Nephron (organoid): Measurements from ENCODE around the gene SBF2.

Experiments used
- H3K27ac Mint-ChIP-seq, 3 experiments: 2 replicates each; pipeline ENCODE4 v1.8.0; 2020; ENCODE audit warnings: mixed read lengths in 3 of 3, mild to moderate bottlenecking in 2 of 3, moderate library complexity in 1 of 3
- H3K27me3 Mint-ChIP-seq: 2 replicates; pipeline ENCODE4 v1.8.0; 2021; ENCODE audit warnings: low read depth, mild to moderate bottlenecking, moderate library complexity, mixed read lengths
- H3K36me3 Mint-ChIP-seq: 2 replicates; pipeline ENCODE4 v1.8.0; 2020; ENCODE audit warnings: low read depth, mixed read lengths
- H3K4me1 Mint-ChIP-seq: 2 replicates; pipeline ENCODE4 v1.8.0; 2020; ENCODE audit warnings: mixed read lengths
- H3K4me3 Mint-ChIP-seq, 3 experiments: 2 replicates each; pipeline ENCODE4 v1.8.0; 2020; ENCODE audit warnings: mild to moderate bottlenecking in 3 of 3, mixed read lengths in 3 of 3, moderate library complexity in 2 of 3
- H3K9me3 Mint-ChIP-seq: 2 replicates; pipeline ENCODE4 v1.8.0; 2020; ENCODE audit warnings: mixed read lengths
- CTCF ChIP-seq, 3 experiments: fragments of 200-600 bp; sonication (generic); IDR thresholded peaks; one replicate each; pipeline ENCODE4 v1.5.0; 2021; ENCODE audit warnings: antibody characterized with exemption in 3 of 3; ENCODE audit not compliant: unreplicated experiment in 3 of 3

The SBF2 gene

GRCh38 chr11:10282117-10282516 is 11.9 kb downstream of the SBF2 start:
- Mint-ChIP-seq H3K9me3 (no peaks in the 10 kb centered on the region), H3K4me3 (no peak overlapping the region), H3K36me3 (peaks cover 4% of the 10 kb centered on the region)

GRCh38 chr11:10275714-10276113 is 18.3 kb downstream of the SBF2 start:
- no peaks in the 10 kb centered on the region for H3K9me3 Mint-ChIP-seq

More at GRCh38 chr11:10282117-10282516, 11.9 kb downstream of the SBF2 start:
- no peaks in the 10 kb centered on the region for H3K4me1 Mint-ChIP-seq
- H3K27ac Mint-ChIP-seq, result no peak overlapping the region
- no peak for TF ChIP-seq CTCF (IDR thresholded peaks at IDR 0.05; ENCODE audit: unreplicated experiment in 3 of 3)
- H3K27me3 Mint-ChIP-seq, result no peaks in the 10 kb centered on the region

GRCh38 chr11:10274726-10275125 is 19.3 kb downstream of the SBF2 start:
- Mint-ChIP-seq H3K27ac (no peak overlapping the region), H3K36me3 (no peaks in the 10 kb centered on the region), H3K27me3 (no peaks in the 10 kb centered on the region), H3K9me3 (no peaks in the 10 kb centered on the region), H3K4me1 (peaks cover 11% of the 10 kb centered on the region), H3K4me3 (no peak overlapping the region)
- TF ChIP-seq CTCF (IDR thresholded peaks at IDR 0.05; ENCODE audit: unreplicated experiment in 3 of 3), result no peak

More at GRCh38 chr11:10275714-10276113, 18.3 kb downstream of the SBF2 start:
- Mint-ChIP-seq H3K27me3 (no peaks in the 10 kb centered on the region), H3K4me1 (peaks cover 11% of the 10 kb centered on the region), H3K36me3 (peaks cover 4% of the 10 kb centered on the region), H3K4me3 (no peak overlapping the region), H3K27ac (no peak overlapping the region)
- TF ChIP-seq CTCF (IDR thresholded peaks at IDR 0.05; ENCODE audit: unreplicated experiment in 3 of 3), result no peak

- H3K27ac Mint-ChIP-seq, result no peak overlapping the region
These were observed 20.3 kb downstream of the SBF2 start for GRCh38 chr11:10273738-10274137.

GRCh38 chr11:10272132-10272531 is 21.9 kb downstream of the SBF2 start:
- Mint-ChIP-seq H3K4me3 (no peak overlapping the region), H3K27ac (no peak overlapping the region), H3K4me1 (peaks cover 11% of the 10 kb centered on the region), H3K27me3 (no peaks in the 10 kb centered on the region), H3K36me3 (no peaks in the 10 kb centered on the region), H3K9me3 (no peaks in the 10 kb centered on the region)
- no peak for TF ChIP-seq CTCF (IDR thresholded peaks at IDR 0.05; ENCODE audit: unreplicated experiment in 3 of 3)

More at GRCh38 chr11:10273738-10274137, 20.3 kb downstream of the SBF2 start:
- Mint-ChIP-seq H3K27me3 (no peaks in the 10 kb centered on the region), H3K4me3 (no peak overlapping the region), H3K9me3 (no peaks in the 10 kb centered on the region), H3K4me1 (peaks cover 11% of the 10 kb centered on the region), H3K36me3 (no peaks in the 10 kb centered on the region)
- no peak for TF ChIP-seq CTCF (IDR thresholded peaks at IDR 0.05; ENCODE audit: unreplicated experiment in 3 of 3)

GRCh38 chr11:10268746-10269488 is 25.1 kb downstream of the SBF2 start:
- no peak for TF ChIP-seq CTCF (IDR thresholded peaks at IDR 0.05; ENCODE audit: unreplicated experiment in 3 of 3)
- Mint-ChIP-seq H3K4me1 (peaks cover 5% of the 10 kb centered on the region), H3K4me3 (no peak overlapping the region), H3K9me3 (no peaks in the 10 kb centered on the region), H3K27ac (no peak overlapping the region), H3K27me3 (no peaks in the 10 kb centered on the region), H3K36me3 (no peaks in the 10 kb centered on the region)
